ENCODE measurements around the gene BRAP. TPM values are rescaled to one million over a fixed set of nuclear protein-coding genes. Genes with fewer than 3 reads are reported as not detected.
"Not testable (repeated sequence)": the region's sequence is repeated elsewhere in the genome, so short reads cannot be mapped to it uniquely, and the experiment has no call there.

BRAP gene
- total RNA-seq, 4 donors from 2014 or later: 10.8 to 17.3 (median 15.9) TPM

GRCh38 chr12:111624540-111624939 is 61.2 kb downstream of the BRAP start:
- TF ChIP-seq, protein P1, sequence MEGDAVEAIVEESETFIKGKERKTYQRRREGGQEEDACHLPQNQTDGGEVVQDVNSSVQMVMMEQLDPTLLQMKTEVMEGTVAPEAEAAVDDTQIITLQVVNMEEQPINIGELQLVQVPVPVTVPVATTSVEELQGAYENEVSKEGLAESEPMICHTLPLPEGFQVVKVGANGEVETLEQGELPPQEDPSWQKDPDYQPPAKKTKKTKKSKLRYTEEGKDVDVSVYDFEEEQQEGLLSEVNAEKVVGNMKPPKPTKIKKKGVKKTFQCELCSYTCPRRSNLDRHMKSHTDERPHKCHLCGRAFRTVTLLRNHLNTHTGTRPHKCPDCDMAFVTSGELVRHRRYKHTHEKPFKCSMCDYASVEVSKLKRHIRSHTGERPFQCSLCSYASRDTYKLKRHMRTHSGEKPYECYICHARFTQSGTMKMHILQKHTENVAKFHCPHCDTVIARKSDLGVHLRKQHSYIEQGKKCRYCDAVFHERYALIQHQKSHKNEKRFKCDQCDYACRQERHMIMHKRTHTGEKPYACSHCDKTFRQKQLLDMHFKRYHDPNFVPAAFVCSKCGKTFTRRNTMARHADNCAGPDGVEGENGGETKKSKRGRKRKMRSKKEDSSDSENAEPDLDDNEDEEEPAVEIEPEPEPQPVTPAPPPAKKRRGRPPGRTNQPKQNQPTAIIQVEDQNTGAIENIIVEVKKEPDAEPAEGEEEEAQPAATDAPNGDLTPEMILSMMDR (IDR thresholded peaks at IDR 0.05): no peak
- no peak for TF ChIP-seq EP300 (IDR thresholded peaks at IDR 0.05; ENCODE audit: low read depth)
- no peak for TF ChIP-seq POLR2AphosphoS5 (IDR thresholded peaks at IDR 0.05)
- TF ChIP-seq POLR2A (IDR thresholded peaks at IDR 0.05): no peak
- Histone ChIP-seq H3K27me3 (no peaks in the 10 kb centered on the region), H3K36me3 (no peaks in the 10 kb centered on the region), H3K9me3 (no peaks in the 10 kb centered on the region), H3K27ac (no peak overlapping the region), H3K4me3 (no peak overlapping the region), H3K4me1 (no peaks in the 10 kb centered on the region)
- WGBS, 2 donors (ENCODE audit: low coverage in 1 of 2): 76% methylated on average over 8 of the region's 8 CpGs; no CpG with 5 or more reads in 1 of the 2 donors
- in situ Hi-C loops (cut with MboI; ENCODE audit: low pct_ligation_motif_present in 1 of 4, low pct_unique_long_range_greater_than_20kb in 1 of 4, low sequenced_read_pairs in 3 of 4) (no loop called here), intact Hi-C loops (cut with DNase I; ENCODE audit: low total_unique reads) (no loop called here)
- DNase-seq: no peak

DNA sequence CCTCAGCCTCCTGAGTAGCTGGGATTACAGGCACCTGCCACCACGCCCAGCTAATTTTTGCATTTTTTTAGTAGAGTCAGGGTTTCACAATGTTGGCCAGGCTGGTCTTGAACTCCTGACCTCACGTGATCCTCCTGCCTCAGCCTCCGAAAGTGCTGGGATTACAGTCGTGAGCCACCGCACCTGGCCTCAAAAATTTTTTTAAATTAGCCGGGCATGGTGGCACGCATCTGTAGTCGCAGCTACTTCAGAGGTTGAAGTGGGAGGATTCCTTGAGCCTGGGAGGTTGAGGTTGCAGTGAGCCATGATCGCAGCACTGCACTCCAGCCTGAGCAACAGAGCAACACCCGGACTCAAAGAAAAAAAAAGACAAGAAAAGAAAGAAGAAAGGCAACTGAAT is 67.9 kb downstream of the BRAP start:
- H3K27ac ChIP-seq; in situ Hi-C loops (cut with MboI; ENCODE audit: low pct_ligation_motif_present in 1 of 4, low pct_unique_long_range_greater_than_20kb in 1 of 4, low sequenced_read_pairs in 3 of 4); DNase-seq; H3K9me3 ChIP-seq; H3K27me3 ChIP-seq; H3K4me1 ChIP-seq; intact Hi-C loops (cut with DNase I; ENCODE audit: low total_unique reads); H3K4me3 ChIP-seq; H3K36me3 ChIP-seq: not testable (repeated sequence)
- WGBS, 2 donors (ENCODE audit: low coverage in 1 of 2): 86 to 92% methylated on average over 2 to 10 of the region's 10 CpGs

GRCh38 chr12:111616177-111616623 is 69.6 kb downstream of the BRAP start:
- TF ChIP-seq EP300 (IDR thresholded peaks at IDR 0.05; ENCODE audit: low read depth) (no peak), POLR2AphosphoS5 (IDR thresholded peaks at IDR 0.05) (no peak), POLR2A (IDR thresholded peaks at IDR 0.05) (no peak)
- TF ChIP-seq, protein P1 (IDR thresholded peaks at IDR 0.05): no peak
- peak; percentile 12 for DNase-seq
- in situ Hi-C loops (cut with MboI; ENCODE audit: low pct_ligation_motif_present in 1 of 4, low pct_unique_long_range_greater_than_20kb in 1 of 4, low sequenced_read_pairs in 3 of 4): no loop called here
- H3K27ac ChIP-seq: no peak overlapping the region
- 30 to 42% methylated on average over 2 to 7 of the region's 7 CpGs for WGBS, 2 donors (ENCODE audit: low coverage in 1 of 2)
- H3K36me3 ChIP-seq: no peaks in the 10 kb centered on the region
- H3K9me3 ChIP-seq: no peaks in the 10 kb centered on the region
- H3K27me3 ChIP-seq: no peaks in the 10 kb centered on the region
- intact Hi-C loops (cut with DNase I; ENCODE audit: low total_unique reads): no loop called here
- no peak overlapping the region for H3K4me3 ChIP-seq
- H3K4me1 ChIP-seq: no peaks in the 10 kb centered on the region

DNA sequence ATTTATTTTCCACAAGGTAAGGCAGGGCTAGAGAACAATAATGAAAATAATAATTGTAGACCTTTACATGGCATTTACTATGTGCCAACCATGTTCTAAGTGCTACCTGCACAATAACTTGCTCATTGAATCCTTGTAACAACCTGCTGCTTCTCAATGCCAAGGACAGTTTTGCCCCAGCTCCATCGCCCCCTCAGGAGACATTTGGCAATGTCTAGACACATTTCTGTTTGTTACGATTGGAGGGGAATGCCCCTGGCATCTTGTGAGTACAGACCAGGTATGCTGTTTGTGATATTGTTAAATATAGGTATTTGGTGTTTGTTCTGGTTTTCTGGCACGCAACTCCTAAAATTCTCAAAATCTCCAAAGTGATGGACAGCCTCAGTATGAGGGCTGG is 78.5 kb downstream of the BRAP start:
- Histone ChIP-seq H3K27ac (no peak overlapping the region), H3K36me3 (no peaks in the 10 kb centered on the region), H3K9me3 (no peaks in the 10 kb centered on the region), H3K4me1 (no peaks in the 10 kb centered on the region), H3K27me3 (no peaks in the 10 kb centered on the region), H3K4me3 (no peak overlapping the region)
- TF ChIP-seq POLR2A (IDR thresholded peaks at IDR 0.05) (no peak), POLR2AphosphoS5 (IDR thresholded peaks at IDR 0.05) (no peak), EP300 (IDR thresholded peaks at IDR 0.05; ENCODE audit: low read depth) (no peak)
- TF ChIP-seq, protein P1 (IDR thresholded peaks at IDR 0.05): no peak
- intact Hi-C loops (cut with DNase I; ENCODE audit: low total_unique reads) (no loop called here), in situ Hi-C loops (cut with MboI; ENCODE audit: low pct_ligation_motif_present in 1 of 4, low pct_unique_long_range_greater_than_20kb in 1 of 4, low sequenced_read_pairs in 3 of 4) (no loop called here)
- DNase-seq: no peak
- WGBS, 2 donors (ENCODE audit: low coverage in 1 of 2): 73 to 89% methylated on average over 1 to 3 of the region's 3 CpGs

- in situ Hi-C loops (cut with MboI; ENCODE audit: low pct_ligation_motif_present in 1 of 4, low pct_unique_long_range_greater_than_20kb in 1 of 4, low sequenced_read_pairs in 3 of 4): no loop called here
- intact Hi-C loops (cut with DNase I; ENCODE audit: low total_unique reads): no loop called here
- Histone ChIP-seq H3K27me3 (no peaks in the 10 kb centered on the region), H3K27ac (no peak overlapping the region), H3K4me3 (no peak overlapping the region), H3K9me3 (no peaks in the 10 kb centered on the region), H3K4me1 (no peaks in the 10 kb centered on the region), H3K36me3 (no peaks in the 10 kb centered on the region)
- TF ChIP-seq EP300 (IDR thresholded peaks at IDR 0.05; ENCODE audit: low read depth) (no peak), POLR2AphosphoS5 (IDR thresholded peaks at IDR 0.05) (no peak), POLR2A (IDR thresholded peaks at IDR 0.05) (no peak)
- TF ChIP-seq, protein P1 (IDR thresholded peaks at IDR 0.05): no peak
- WGBS, 2 donors (ENCODE audit: low coverage in 1 of 2): 60 to 83% methylated on average over 1 to 3 of the region's 3 CpGs
- no peak for DNase-seq
Observed at GRCh38 chr12:111606767-111607230, 79.0 kb downstream of the BRAP start.

All from transverse colon (tissue), 4 donors.